Mesodermal cell (in vitro differentiated cells): ENCODE data around the gene COL27A1.

Experiments
- H3K27ac ChIP-seq: 2 replicates; pipeline ENCODE4 v1.7.0; 2013; ENCODE audit warnings: mild to moderate bottlenecking, low read depth, low read length, moderate library complexity; ENCODE audit not compliant: severe bottlenecking
- H3K36me3 ChIP-seq: 2 replicates; pipeline ENCODE4 v1.7.1; 2013; ENCODE audit warnings: mild to moderate bottlenecking, low read length, moderate library complexity; ENCODE audit not compliant: control insufficient read depth, insufficient read depth
- H3K4me1 ChIP-seq: one replicate; pipeline ENCODE4 v1.7.1; 2013; ENCODE audit warnings: mild to moderate bottlenecking, low read length; ENCODE audit not compliant: insufficient read depth, control insufficient read depth, poor library complexity, severe bottlenecking
- H3K4me3 ChIP-seq: 2 replicates; pipeline ENCODE4 v1.7.0; 2013; ENCODE audit warnings: low read length, control low read depth, mild to moderate bottlenecking; ENCODE audit not compliant: insufficient read depth, poor library complexity, severe bottlenecking; ENCODE audit errors: extremely low read depth
- H3K9me3 ChIP-seq: 2 replicates; pipeline ENCODE4 v1.7.1; 2013; ENCODE audit warnings: mild to moderate bottlenecking, low read length, moderate library complexity; ENCODE audit not compliant: control insufficient read depth
- WGBS, 2 experiments: methylation state at CpG; one replicate each; pipeline ENCODE4 v1.1.5; 2013; ENCODE audit warnings: missing lambda C conversion rate in 2 of 2; ENCODE audit not compliant: insufficient coverage in 2 of 2; 5-methylcytosine and 5-hydroxymethylcytosine counted together

The COL27A1 gene

DNA sequence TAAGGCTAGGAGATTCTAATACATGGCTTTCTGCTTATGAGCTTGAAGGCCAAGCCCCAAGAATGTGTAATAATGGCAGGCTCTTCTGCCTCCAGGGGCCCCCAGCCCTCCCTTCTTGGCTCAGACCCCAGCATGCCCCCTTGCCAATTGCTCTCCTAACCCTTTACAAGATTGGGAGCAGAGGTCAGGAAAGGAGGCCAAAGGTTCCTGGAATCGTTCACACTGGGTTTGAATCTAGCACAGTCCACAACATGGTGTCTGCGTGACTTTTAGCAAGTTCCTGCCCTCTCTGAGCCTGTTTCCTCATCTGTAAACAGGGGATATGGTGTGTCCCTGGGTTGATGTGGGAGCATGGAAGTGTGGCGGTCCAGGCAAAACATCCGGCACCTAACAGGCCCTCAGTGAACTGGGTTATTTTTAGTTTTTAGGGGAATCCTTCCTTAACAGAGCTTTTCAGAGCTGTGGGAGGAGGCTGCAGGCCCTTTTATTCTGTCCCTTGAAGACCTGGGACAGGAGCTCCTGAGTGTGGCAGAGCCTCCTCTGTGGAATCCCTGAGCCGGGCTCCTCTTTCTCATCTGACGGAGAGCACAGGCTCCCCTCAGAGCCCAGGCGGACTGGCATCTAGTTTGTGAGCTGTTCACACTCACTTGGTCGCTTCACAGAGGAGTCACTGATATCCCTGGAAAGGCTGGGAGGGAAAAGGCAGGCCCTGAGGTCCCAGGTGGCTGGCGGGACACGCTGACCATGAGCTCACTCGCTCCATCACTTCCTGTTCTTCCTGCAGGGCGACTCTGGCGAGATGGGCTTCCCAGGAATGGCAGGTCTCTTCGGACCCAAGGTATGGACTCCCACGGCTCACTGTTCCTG lies 144.2 kb downstream of the COL27A1 start:
- peaks cover 81% of the 10 kb centered on the region for H3K36me3 ChIP-seq
- H3K4me1 ChIP-seq = no peaks in the 10 kb centered on the region
- 91 to 95% methylated on average over 14 to 15 of the region's 15 CpGs for WGBS, 2 experiments
- H3K4me3 ChIP-seq = no peak overlapping the region
- no peak overlapping the region for H3K27ac ChIP-seq
- H3K9me3 ChIP-seq = peaks cover 17% of the 10 kb centered on the region

DNA sequence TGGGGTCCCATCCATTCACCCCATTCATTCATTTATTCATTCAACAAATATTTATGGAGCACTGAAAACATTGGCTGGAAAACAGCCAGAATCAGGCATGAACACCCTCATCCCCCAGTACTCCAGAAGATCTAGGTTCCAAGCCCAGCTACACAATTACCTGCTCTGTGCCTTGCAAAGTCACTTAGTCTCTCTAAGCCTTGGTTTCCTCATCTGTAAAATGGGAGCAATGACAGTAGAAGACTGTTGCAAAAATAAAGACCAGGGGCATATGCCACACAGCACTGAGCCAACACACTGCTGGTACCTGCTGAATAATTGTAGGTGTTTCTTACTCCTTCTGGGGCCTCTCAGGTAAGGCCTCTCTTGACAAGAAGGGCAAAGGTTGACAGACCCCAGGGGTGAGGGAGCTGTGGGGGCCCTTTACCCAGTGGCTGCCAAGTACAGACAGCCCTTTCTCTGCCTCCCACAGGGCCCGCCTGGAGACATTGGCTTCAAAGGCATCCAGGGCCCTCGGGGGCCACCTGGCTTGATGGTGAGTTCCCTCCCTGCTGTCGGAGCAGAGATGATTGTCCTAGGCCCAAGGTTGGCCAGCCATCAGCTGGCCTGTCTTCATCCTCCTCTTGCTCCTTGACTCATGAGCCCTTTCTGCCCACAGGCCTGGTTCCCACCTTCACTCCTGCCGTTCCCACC lies 145.0 kb downstream of the COL27A1 start:
- H3K4me1 ChIP-seq = no peaks in the 10 kb centered on the region
- H3K27ac ChIP-seq = no peak overlapping the region
- H3K9me3 ChIP-seq = peaks cover 10% of the 10 kb centered on the region
- H3K4me3 ChIP-seq = no peak overlapping the region
- WGBS, 2 experiments = 95 to 96% methylated on average over 3 to 4 of the region's 4 CpGs
- H3K36me3 ChIP-seq = peaks cover 77% of the 10 kb centered on the region

DNA sequence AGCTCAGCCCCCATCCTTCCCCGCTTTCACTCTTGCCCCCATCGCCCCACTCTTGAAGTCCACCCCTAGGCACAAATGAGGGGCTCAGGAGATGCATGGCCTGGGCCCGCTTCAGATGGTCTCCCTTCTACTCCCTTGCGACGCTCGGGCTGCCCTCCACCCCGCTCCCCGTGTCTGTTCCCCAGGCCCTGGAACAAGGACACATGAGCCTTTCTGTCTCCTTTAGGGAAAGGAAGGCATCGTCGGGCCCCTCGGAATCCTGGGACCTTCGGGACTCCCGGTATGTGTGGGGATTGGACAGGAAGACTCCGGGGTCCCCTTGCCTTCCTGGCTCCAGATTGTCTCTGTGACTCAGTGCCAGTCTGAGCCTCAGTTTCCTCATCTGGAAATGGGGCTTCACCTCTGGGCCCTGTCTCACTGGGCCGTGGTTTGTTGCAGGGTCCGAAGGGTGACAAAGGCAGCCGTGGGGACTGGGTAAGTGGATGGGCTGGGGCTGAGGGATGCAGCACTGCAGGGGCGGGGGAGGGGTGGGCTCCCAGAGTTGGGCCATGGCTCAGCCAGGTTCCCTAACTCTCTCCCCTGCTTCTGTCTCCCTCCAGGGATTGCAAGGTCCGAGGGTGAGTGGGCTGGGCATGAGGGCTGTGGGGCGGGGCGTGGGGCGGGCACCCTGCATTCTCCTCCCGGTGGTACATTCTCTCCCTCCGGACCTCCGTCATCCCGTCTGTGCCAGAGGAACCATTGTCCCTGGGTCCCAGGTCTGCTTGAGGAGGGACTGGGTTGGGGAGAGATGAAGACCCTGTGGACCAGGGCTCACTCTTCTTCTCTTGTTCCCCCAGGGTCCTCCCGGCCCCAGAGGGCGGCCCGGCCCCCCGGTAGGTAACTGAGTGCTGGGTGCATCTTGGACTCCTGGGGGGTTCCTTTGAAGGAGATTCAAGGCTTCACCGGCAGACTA lies 145.8 kb downstream of the COL27A1 start:
- peaks cover 3% of the 10 kb centered on the region for H3K9me3 ChIP-seq
- no peak overlapping the region for H3K27ac ChIP-seq
- peaks cover 72% of the 10 kb centered on the region for H3K36me3 ChIP-seq
- no peaks in the 10 kb centered on the region for H3K4me1 ChIP-seq
- H3K4me3 ChIP-seq = no peak overlapping the region
- 94 to 95% methylated on average over 22 to 23 of the region's 31 CpGs for WGBS, 2 experiments

DNA sequence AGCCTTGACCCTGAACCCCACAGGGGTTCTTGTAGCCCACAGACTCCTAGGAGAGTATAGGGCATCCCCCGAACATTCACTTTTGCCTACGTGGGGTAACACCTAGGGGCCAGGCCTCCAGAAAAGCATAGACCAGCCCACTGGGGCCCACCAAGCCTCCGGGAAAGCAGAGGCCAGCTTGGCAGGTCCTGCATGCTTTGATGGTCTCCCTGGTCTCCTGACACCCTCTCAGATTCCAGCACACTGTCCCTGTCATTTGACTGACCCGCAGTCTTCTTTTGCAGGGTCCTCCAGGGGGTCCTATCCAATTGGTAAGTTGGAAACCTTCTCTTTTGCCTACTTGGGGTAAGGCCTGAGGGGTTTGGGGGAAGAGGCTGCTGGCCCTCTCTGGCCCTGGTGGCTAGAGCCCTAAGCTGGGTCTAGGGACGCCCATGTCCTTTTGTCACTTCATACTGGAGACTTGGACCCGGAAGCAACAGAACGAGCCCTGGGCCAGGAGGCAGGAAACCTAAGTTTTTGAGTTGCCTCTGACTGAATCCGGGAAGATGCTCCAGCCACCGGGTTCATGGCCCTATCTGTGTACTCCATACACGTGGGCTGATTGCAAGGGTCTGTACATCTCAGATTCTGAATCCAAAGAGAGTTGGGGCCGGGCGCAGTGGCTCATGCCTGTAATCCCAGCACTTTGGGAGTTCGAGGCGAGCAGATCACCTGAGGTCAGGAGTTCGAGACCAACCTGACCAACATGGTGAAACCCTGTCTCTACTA lies 146.6 kb downstream of the COL27A1 start:
- Histone ChIP-seq H3K4me3 (no peak overlapping the region), H3K36me3 (peaks cover 74% of the 10 kb centered on the region), H3K27ac (no peak overlapping the region), H3K4me1 (no peaks in the 10 kb centered on the region), H3K9me3 (no peaks in the 10 kb centered on the region)
- 90 to 94% methylated on average over 14 of the region's 15 CpGs for WGBS, 2 experiments

DNA sequence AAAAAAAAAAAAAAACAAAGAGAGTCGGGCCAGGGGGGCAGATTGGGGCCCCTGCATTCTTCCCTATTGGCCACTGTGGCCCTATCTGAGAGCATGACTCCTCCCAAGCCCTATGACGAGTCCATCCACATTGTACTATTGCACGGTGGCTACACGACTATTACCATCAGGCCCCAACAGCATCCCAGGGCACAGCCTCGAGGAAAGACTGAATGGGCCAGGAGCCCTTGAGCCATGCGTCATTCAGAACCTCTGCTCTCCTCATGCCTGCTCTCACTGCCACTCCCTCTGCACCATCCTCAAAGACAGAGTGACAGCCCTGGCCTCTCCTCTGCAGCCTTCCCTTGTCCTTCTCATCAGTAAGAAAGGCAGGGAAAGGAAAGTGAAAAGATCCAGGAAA lies 147.4 kb downstream of the COL27A1 start:
- Histone ChIP-seq H3K9me3 (no peaks in the 10 kb centered on the region), H3K36me3 (peaks cover 74% of the 10 kb centered on the region), H3K4me1 (no peaks in the 10 kb centered on the region), H3K27ac (no peak overlapping the region), H3K4me3 (no peak overlapping the region)
- WGBS, 2 experiments = 83 to 84% methylated on average over 3 to 4 of the region's 6 CpGs

DNA sequence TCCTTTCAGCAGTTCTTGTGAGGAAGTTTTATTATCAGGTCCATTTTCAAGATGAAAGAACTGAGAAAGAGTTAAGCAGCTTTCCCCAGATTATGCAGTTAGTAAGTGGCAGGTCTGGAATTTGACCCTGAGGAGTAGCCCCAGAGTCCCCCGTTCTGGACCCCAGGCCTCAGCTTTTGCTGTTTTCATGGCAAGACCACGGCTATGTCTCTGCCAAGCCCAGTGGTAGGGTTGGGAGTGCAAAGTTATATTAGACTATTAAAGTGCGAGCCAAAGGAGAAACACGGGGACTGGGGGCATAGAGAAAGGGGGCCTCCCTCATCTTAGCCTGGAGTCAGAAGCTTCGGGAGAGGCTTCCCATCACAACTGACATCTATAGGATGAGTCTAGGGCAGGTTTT lies 148.2 kb downstream of the COL27A1 start:
- WGBS, 2 experiments = 78 to 86% methylated on average over 1 to 5 of the region's 5 CpGs
- Histone ChIP-seq H3K4me1 (no peaks in the 10 kb centered on the region), H3K4me3 (no peak overlapping the region), H3K36me3 (peaks cover 73% of the 10 kb centered on the region), H3K9me3 (no peaks in the 10 kb centered on the region), H3K27ac (no peak overlapping the region)

DNA sequence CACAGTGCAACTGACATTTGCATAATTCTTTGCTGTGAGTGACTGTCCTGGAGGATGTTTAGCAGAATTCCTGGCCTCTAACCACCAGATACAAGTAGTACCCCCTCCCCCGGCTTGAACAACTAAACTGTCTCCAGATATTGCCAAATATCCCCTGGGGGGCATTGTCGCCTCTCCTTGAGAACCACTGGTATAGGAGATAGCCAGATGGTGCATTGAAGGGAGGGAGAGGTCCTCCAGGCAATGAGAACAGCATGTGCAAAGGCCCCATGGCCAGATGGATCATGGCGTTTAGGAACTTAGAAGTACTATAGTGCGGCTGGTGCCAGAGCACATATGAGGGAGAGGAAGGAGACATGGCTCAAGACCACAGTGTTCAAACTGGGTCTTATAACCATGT lies 148.6 kb downstream of the COL27A1 start:
- 95 to 97% methylated on average over 2 to 3 of the region's 4 CpGs for WGBS, 2 experiments
- H3K9me3 ChIP-seq = no peaks in the 10 kb centered on the region
- H3K27ac ChIP-seq = no peak overlapping the region
- no peaks in the 10 kb centered on the region for H3K4me1 ChIP-seq
- H3K4me3 ChIP-seq = no peak overlapping the region
- H3K36me3 ChIP-seq = peaks cover 73% of the 10 kb centered on the region

DNA sequence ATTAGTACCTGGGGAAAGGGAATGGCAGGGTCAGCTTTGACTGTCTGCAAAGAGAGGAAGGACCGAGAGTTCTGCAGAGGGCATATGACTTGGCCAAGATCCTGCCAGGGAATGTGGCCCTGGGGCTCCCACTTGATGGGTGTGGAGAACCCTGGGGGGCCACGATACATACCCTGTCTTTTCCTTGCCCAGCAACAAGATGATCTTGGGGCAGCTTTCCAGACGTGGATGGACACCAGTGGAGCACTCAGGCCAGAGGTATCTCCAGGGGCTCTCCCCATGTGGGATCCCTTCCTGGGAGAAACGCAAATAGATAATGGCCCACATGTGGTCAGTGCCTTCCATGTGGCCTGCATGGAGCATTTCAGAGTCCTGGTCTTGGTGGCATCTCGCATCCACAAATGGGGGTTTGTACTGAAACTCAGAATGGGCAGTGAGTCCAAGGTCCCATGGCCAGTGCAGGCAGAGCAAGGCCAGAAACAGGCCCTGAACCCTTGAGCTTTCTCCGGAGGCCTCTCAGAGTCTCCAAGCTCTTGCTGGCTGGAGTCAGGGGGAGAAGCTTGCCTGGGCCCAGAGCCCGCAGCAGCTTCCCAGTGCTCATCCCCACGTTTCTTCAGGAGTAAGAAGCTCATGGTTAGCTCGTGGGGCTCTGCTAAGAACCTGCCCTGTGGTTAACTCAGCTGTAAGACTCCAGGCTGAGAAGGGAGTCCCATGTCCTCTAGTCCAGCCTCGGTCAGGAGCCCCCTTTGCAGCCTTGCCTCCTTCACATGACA lies 149.3 kb downstream of the COL27A1 start:
- H3K36me3 ChIP-seq = peaks cover 73% of the 10 kb centered on the region

DNA sequence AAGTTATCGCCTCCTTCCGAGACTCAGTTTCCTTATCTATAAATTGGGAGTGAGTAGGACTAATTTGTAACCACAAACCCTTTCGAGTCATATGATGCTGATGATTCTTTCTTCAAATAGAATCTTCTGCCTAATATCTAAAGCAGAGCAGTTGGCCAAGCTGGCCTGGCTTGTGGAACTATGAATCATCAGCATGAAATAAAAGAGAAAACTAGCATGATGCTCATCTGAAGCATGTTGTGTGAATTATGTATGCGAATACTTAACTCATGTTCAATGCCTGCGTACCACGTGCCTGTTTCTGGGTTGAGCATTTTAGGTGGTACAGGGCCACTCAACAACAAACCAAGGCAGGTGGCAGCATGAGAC lies 152.5 kb downstream of the COL27A1 start:
- Histone ChIP-seq H3K4me1 (no peaks in the 10 kb centered on the region), H3K36me3 (peaks cover 69% of the 10 kb centered on the region), H3K4me3 (no peak overlapping the region), H3K9me3 (no peaks in the 10 kb centered on the region), H3K27ac (no peak overlapping the region)
- 95 to 100% methylated on average over 3 to 6 of the region's 6 CpGs for WGBS, 2 experiments

More for the DNA sequence above, 149.3 kb downstream of the COL27A1 start:
- H3K27ac ChIP-seq = no peak overlapping the region
- H3K4me3 ChIP-seq = no peak overlapping the region
- H3K9me3 ChIP-seq = no peaks in the 10 kb centered on the region
- H3K4me1 ChIP-seq = no peaks in the 10 kb centered on the region
- 87 to 97% methylated on average over 9 to 10 of the region's 10 CpGs for WGBS, 2 experiments
